GM21576 (cell line): ENCODE results near the gene XIST.
"Not testable (repeated sequence)": the region's sequence is repeated elsewhere in the genome, so short reads cannot be mapped to it uniquely, and the experiment has no call there.

Source experiments
- ATAC-seq: cut with Tn5 transposase; IDR thresholded peaks from one replicate; pipeline ENCODE4 v1.9.1; 2021; ENCODE audit warnings: mild to moderate bottlenecking, moderate library complexity; ENCODE audit not compliant: unreplicated experiment

The XIST gene

DNA sequence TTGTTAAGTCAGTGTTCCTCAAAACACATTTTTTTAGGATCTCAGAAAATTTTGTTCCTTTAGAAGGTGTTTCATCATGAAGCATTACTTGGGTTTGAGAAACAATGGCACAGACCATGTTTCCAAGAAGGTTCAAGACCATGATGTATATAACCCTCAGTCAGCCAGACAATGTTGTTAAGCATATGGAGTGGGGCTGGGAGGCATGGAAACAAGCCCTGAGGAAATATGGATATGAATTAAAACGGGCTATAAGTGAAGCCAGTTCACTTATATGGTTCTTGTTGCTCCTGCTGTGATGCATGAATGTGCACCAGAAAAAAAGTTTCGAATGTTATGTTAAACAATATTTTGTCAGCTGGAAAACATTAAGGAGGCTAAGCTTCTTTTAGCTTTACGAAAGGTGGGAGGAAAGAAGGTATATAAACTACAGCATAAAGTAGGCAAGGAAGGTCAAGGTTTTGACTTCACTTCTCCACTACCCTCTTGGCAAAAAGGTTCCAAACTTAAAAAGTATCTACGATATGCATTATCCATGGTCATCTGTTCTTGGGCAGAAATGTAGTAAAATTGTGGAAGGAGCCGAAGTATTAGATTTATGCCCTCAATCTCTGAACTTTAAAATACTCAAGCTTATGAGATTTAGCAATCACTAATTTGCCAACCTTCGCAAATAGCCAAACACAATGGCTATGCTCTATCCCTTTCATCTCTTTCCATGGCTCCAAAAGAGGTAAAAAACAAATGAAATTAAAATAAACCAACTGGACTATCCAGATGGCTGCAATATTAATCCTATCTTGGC is 12.2 kb downstream of the XIST start:
- ATAC-seq = no peak

- ATAC-seq = no peak
Measured at GRCh38 chrX:73839152-73839551, 13.4 kb downstream of the XIST start.

- no peak for ATAC-seq
Measured at GRCh38 chrX:73838123-73838522, 14.4 kb downstream of the XIST start.

DNA sequence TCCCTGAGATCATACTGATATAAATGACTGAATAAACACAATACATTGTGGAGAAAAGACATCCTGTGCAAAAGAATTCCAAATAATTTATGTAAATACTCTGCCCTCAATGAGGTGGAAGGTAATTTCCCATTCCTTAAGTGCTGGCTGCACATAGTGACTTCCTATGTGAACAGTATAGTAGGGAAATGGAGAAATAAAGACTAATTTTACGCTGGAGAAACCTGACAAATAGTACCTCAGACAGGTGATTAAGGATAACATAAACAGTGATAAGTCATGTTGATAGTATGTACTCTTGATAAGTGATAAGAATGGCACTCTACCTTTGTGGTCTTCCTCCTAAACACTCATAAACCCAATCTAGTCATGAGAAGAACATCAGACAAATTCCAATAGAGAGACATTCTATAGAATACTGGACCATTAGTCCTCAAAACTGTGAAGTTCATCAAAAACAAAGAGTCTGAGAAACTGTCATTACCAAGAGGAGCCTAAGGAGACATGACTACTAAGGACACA is 15.5 kb downstream of the XIST start:
- no peak for ATAC-seq

GRCh38 chrX:73834219-73834618 is 18.3 kb downstream of the XIST start:
- ATAC-seq = no peak

DNA sequence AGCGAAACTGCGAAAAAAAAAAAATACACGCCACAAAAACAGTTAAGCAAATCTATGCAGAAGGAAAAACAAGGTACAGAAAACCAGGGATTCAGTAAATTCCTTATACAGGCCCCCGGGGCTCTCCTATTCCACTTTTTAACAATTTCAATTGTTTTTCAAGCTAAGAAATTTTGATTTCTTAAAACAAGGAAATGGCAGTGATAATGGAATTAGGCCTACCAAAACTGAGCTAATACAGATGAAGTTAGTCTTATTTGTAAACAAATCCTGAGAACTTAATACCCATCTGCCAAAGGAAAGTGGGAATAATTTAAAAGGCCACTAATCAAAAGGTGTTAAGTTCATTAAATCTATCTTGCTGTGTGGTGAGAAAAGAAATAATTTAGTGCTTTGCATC is 20.2 kb downstream of the XIST start:
- ATAC-seq = no peak

DNA sequence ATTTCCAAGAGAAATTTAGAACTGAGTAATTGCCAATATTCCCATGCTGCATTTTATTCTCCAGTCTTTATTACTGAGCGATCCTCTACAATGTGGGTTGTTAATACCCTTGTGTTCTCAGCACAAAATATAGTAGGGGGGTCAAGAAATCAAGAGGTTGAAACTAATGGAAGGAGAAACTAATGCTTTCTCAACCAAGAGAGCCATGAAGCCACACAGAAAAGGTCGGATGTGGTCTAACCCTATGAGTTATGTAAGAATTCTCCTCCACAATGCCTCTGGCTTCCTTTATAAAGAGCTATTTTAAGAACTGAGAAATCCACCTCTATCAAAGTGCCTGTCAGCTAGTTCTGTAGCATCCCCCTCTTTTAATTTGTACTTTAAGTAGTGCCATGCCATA is 21.0 kb downstream of the XIST start:
- no peak for ATAC-seq

DNA sequence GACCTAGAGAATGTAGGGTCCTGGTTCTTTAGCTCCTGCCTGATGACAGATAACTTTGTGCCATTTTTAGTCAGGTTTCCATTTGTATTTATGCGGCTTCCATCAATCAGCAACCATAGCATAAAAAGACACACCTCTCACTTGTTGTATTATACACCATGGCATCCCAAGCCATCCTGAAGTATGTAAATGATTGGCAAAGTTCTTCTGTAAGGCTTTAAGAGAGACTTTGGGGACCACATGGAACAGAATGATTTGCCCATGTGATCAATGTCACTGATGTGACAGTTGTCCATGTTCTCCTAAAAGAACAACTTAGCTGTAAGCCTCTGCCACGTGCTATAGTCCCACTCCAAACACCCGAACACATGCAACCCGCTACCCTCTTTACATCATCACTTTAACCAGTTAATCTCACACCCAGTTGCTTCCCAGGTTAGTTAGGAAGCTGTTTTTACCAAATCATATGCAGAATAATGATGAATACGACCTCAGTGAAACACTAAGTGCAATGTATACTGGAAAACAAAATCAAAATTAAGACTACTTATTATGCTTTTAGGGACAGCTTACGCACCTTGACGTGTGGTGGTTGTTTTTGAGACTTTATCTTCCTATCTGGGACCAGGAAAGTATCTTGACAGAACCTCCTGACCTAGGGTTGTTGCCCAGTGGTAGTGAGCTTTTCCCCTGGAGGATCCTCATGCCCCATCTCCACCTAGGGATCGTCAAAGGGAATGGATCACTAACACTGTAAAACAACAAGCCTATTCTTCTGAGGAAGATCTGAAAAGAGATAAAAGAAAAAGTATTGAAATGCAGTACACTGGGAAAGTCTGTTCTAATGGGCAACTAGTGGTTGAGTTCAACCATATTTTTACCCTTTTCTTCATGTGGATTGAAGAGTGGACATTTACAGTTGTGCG is 21.8 kb downstream of the XIST start:
- ATAC-seq = no peak

- ATAC-seq = no peak
Measured at GRCh38 chrX:73829890-73830466, 22.5 kb downstream of the XIST start.

- no peak for ATAC-seq
Measured at GRCh38 chrX:73828080-73828720, 24.3 kb downstream of the XIST start.

- ATAC-seq = no peak
Measured at GRCh38 chrX:73827406-73827805, 25.1 kb downstream of the XIST start.

GRCh38 chrX:73826996-73827395 is 25.5 kb downstream of the XIST start:
- ATAC-seq = no peak

DNA sequence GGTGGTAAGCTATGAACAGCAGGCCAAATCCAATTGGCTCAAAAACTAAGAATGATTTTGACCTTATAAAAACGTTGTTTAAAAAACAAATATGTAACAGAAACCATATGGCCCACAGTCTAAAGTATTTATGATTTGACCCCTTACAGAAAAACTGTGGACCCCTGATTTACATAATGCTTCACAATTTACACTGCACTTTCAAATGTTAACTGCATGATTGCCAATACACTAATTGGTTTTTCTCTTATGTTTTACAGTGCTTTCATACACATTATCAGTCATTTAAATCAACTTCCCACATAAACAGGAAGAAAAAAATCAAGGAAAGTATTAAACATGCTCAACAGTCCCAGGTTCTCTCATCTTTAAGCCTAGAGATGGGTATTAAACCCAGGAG is 26.9 kb downstream of the XIST start:
- no peak for ATAC-seq

DNA sequence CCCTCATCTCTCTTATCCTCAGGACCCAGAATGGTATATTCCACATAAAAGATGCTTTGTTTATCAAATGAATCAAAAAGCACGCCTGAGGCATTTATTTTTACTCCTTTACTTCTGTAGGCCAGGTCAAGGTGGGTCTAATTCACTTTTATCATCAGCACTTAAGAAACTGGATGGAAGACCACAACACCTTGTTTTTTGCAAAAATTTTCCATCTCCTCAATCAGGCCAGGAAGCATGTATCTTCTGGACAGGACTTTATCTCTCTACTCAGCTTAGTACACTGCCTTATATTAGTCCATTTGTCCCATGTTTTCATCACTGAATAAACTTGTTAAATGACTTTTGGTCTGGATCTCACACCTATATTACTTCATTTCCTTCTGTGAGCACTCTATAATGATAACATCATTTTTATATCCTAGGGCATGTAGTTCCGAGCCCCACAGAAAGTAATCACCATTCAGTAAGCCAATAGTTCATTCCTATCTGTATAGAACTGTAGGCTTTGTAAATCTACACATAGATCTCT is 29.0 kb downstream of the XIST start:
- ATAC-seq = no peak

DNA sequence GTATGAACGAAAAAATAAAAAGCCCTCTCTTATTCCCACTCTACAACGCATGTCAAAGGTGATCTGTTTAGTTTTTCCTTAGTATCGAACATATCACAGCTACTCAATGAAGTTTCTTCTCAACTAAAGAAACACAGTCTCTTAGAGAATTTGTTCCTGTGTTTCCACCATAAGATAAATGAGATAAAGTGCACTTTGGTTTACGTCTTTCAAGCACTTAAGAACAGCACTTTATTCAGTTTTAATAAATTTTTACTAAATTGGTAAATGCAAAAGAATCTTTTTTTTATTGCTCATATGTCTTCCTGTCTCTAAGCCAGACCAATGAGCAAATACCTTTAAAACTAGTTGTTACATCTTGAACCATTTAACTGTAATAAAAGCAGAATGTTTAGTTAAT is 29.7 kb downstream of the XIST start:
- no peak for ATAC-seq

DNA sequence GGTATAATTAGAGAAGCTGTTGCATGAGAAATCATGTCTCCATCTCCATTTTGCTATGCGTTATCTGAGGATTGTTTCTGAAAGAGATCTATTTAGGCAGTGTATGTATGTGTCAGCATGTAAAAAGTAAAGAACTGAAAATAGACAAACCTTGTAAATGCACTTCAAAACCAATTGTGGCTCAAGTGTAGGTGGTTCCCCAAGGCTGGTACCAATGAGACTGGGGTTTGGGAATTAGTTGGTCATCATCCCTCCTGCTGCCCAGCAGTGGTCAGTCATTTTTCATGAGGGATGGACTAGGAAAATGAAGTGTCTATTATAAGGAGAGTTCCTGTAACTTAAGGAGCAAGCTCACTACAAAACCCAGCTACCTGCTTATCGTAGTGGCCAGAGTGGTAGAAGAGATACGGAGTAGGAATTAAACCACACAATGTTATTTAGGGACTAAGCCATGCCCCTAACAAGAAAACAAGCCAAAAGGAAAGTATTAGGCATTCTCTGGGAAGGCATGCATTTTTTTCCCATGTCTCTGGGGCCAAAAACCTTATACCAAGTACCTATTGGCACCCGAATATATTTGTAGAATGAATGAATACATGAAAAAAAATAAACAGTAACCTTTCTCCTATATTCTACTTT is 30.5 kb downstream of the XIST start:
- no peak for ATAC-seq

DNA sequence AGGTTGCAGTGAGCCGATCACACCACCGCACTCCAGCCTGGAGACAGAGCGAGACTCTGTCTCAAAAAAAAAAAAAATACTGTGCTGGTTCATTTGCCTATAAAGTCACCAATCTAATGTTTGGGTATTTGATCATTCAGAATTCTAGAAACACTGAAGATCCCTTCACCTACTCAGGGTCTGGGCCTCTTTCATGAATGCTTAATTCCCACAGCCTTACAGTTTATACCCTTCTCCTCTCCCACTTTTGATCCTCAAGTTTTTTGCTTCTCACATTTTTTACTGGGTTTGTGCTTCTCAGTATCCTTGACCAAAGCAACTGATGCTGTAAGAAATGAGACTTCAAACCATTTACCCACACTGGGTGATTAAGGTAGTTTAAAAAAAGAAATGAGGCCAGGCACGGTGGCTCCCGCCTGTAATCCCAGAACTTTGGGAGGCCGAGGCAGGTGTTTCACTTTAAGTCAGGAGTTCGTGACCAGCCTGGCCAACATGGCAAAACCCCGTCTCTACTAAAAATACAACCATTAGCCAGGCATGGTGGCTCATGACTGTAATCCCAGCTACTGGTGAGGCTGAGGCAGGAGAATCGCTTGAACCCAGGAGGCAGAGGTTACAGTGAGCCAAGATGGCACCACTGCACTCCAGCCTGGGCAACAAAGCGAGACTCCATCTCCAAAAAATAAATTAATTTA is 32.5 kb downstream of the XIST start:
- not testable (repeated sequence) for ATAC-seq

- no peak for ATAC-seq
Measured at GRCh38 chrX:73818200-73819116, 34.1 kb downstream of the XIST start.
